ENCODE data around the gene PNPLA5. TPM values are rescaled to one million over a fixed set of nuclear protein-coding genes. Genes with fewer than 3 reads are reported as not detected.

PNPLA5 gene
- total RNA-seq, 2 donors from 2014 or later = not detected

GRCh38 chr22:43830931-43831560 lies 60.8 kb downstream of the PNPLA5 start:
- Mint-ChIP-seq H3K27me3 (ENCODE audit: low read depth) (no peaks in the 10 kb centered on the region), H3K4me3 (no peak overlapping the region), H3K36me3 (ENCODE audit: insufficient read depth in 2 of 2) (no peaks in the 10 kb centered on the region), H3K27ac (no peak overlapping the region), H3K4me1 (ENCODE audit: low read depth) (no peaks in the 10 kb centered on the region), H3K9me3 (no peaks in the 10 kb centered on the region)
- ATAC-seq (replicated peaks in 1 of 2) (no peak), DNase-seq (no peak)

- DNase-seq (no peak), ATAC-seq (replicated peaks in 1 of 2) (no peak)
- Mint-ChIP-seq H3K9me3 (no peaks in the 10 kb centered on the region), H3K36me3 (ENCODE audit: insufficient read depth in 2 of 2) (no peaks in the 10 kb centered on the region), H3K4me3 (no peak overlapping the region), H3K4me1 (ENCODE audit: low read depth) (no peaks in the 10 kb centered on the region), H3K27me3 (ENCODE audit: low read depth) (no peaks in the 10 kb centered on the region), H3K27ac (no peak overlapping the region)
Measured at GRCh38 chr22:43829904-43830851, 61.6 kb downstream of the PNPLA5 start.

Other genes with a start within 250 kb of the PNPLA5 start
- under 1 TPM; 0.19 to 0.70 TPM for gene EFCAB6, start 79.7 kb downstream of the PNPLA5 start, total RNA-seq
- gene SULT4A1, start 29.5 kb downstream of the PNPLA5 start, total RNA-seq = not detected
- under 1 TPM; 0.25 to 0.60 TPM for gene PNPLA3, start 31.8 kb upstream of the PNPLA5 start, total RNA-seq
- gene SAMM50, start 63.4 kb upstream of the PNPLA5 start, total RNA-seq = 10 to 100 TPM; 37.6 to 43.0 TPM
- gene PARVB, start 132.3 kb upstream of the PNPLA5 start, total RNA-seq = 10 to 100 TPM; 28.4 to 55.7 TPM

Data from activated T-cell treated with anti-CD3 and anti-CD28 coated beads, Interleukin-2, amount 50 U/mL, for 72 hours (primary cell).